B cell (primary cell): ENCODE results near the gene IL1RL1.
"Not testable (repeated sequence)": the region's sequence is repeated elsewhere in the genome, so short reads cannot be mapped to it uniquely, and the experiment has no call there.

Experiments
- EZH2 ChIP-seq: IDR thresholded peaks from 2 replicates; pipeline ENCODE4 v1.6.1; 2012; ENCODE audit warnings: borderline replicate concordance, low read depth, mild to moderate bottlenecking, moderate library complexity, low read length; ENCODE audit not compliant: insufficient read depth, poor library complexity, severe bottlenecking
- TF ChIP-seq, protein P1 (sequence below): fragments of 200-600 bp; IDR thresholded peaks from one replicate; pipeline ENCODE4 v1.8.0; 2022; ENCODE audit warnings: antibody characterized with exemption, mild to moderate bottlenecking

DNA sequence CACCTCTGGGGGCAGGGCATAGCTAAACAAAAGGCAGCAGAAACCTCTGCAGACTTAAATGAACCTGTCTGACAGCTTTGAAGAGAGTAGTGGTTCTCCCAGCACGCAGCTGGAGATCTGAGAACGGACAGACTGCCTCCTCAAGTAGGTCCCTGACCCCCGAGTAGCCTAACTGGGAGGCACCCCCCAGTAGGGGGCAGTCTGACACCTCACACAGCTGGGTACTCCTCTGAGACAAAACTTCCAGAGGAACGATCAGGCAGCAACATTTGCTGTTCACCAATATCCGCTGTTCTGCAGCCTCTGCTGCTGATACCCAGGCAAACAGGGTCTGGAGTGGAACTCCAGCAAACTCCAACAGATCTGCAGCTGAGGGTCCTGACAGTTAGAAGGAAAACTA is 13.6 kb downstream of the IL1RL1 start:
- TF ChIP-seq, protein P1, sequence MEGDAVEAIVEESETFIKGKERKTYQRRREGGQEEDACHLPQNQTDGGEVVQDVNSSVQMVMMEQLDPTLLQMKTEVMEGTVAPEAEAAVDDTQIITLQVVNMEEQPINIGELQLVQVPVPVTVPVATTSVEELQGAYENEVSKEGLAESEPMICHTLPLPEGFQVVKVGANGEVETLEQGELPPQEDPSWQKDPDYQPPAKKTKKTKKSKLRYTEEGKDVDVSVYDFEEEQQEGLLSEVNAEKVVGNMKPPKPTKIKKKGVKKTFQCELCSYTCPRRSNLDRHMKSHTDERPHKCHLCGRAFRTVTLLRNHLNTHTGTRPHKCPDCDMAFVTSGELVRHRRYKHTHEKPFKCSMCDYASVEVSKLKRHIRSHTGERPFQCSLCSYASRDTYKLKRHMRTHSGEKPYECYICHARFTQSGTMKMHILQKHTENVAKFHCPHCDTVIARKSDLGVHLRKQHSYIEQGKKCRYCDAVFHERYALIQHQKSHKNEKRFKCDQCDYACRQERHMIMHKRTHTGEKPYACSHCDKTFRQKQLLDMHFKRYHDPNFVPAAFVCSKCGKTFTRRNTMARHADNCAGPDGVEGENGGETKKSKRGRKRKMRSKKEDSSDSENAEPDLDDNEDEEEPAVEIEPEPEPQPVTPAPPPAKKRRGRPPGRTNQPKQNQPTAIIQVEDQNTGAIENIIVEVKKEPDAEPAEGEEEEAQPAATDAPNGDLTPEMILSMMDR: not testable (repeated sequence)
- not testable (repeated sequence) for TF ChIP-seq EZH2
